SU-DHL-6 (cell line): ENCODE data around the gene SMAP1.
"Not testable (repeated sequence)": the region's sequence is repeated elsewhere in the genome, so short reads cannot be mapped to it uniquely, and the experiment has no call there.

ENCODE experiments used
- EZH2phosphoT487 ChIP-seq: fragments of 200-600 bp; sonication (generic), shearing (Covaris generic); conservative IDR thresholded peaks from 2 replicates; pipeline ENCODE4 v1.6.1; 2018; ENCODE audit warnings: mild to moderate bottlenecking, antibody characterized with exemption, low read length, moderate library complexity, mixed read lengths
- TF ChIP-seq, protein P1 (sequence below): fragments of 200-600 bp; sonication (generic); IDR thresholded peaks from one replicate; pipeline ENCODE4 v1.5.1; 2017; ENCODE audit warnings: antibody characterized with exemption, mild to moderate bottlenecking, low read length, moderate library complexity; ENCODE audit not compliant: insufficient read depth, poor library complexity, severe bottlenecking

GRCh38 chr6:70740746-70741145 lies 73.1 kb downstream of the SMAP1 start:
- TF ChIP-seq, protein P1, sequence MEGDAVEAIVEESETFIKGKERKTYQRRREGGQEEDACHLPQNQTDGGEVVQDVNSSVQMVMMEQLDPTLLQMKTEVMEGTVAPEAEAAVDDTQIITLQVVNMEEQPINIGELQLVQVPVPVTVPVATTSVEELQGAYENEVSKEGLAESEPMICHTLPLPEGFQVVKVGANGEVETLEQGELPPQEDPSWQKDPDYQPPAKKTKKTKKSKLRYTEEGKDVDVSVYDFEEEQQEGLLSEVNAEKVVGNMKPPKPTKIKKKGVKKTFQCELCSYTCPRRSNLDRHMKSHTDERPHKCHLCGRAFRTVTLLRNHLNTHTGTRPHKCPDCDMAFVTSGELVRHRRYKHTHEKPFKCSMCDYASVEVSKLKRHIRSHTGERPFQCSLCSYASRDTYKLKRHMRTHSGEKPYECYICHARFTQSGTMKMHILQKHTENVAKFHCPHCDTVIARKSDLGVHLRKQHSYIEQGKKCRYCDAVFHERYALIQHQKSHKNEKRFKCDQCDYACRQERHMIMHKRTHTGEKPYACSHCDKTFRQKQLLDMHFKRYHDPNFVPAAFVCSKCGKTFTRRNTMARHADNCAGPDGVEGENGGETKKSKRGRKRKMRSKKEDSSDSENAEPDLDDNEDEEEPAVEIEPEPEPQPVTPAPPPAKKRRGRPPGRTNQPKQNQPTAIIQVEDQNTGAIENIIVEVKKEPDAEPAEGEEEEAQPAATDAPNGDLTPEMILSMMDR = not testable (repeated sequence)
- TF ChIP-seq EZH2phosphoT487 = not testable (repeated sequence)
